ENCODE measurements around the gene ESYT2. TPM values are rescaled to one million over a fixed set of nuclear protein-coding genes. Genes with fewer than 3 reads are reported as not detected.

ESYT2 gene
- polyA plus RNA-seq, 3 donors: 14.0 to 24.1 (median 22.0) TPM

- Histone ChIP-seq H2AFZ (ENCODE audit: insufficient read depth, low read depth, low read length, poor library complexity, severe bottlenecking) (no peak overlapping the region), H4K20me1 (ENCODE audit: insufficient read depth, low read length) (no peaks in the 10 kb centered on the region), H3K27me3 (ENCODE audit: control insufficient read depth in 2 of 2, insufficient read depth in 2 of 2, low read length in 2 of 2) (no peaks in the 10 kb centered on the region), H3K36me3 (replicated peaks in 1 of 2; ENCODE audit: control insufficient read depth in 1 of 2, insufficient read depth in 2 of 2, low read length in 2 of 2) (peaks cover 48 to 83% of the 10 kb centered on the region in 2 donors), H3K9ac (ENCODE audit: insufficient read depth, low read length, poor library complexity, severe bottlenecking) (no peak overlapping the region), H3K4me3 (replicated peaks in 1 of 3; ENCODE audit: low read depth in 2 of 3, low read length in 3 of 3) (no peak overlapping the region), H3K4me2 (replicated peaks; ENCODE audit: extremely low read depth, low read length, poor library complexity, severe bottlenecking) (no peak overlapping the region), H3K27ac (ENCODE audit: low read depth in 1 of 2, low read length in 2 of 2) (peak overlapping the region in 1 of 2 donors; percentile 41), H3K4me1 (ENCODE audit: control insufficient read depth in 1 of 2, insufficient read depth in 2 of 2, low read length in 2 of 2) (no peaks in the 10 kb centered on the region), H3K9me3 (replicated peaks in 1 of 2; ENCODE audit: control insufficient read depth in 1 of 2, insufficient read depth in 1 of 2, low read length in 2 of 2) (no peaks in the 10 kb centered on the region), H3K79me2 (ENCODE audit: insufficient read depth, low read length) (no peaks in the 10 kb centered on the region)
- no peak for TF ChIP-seq CTCF (IDR thresholded peaks at IDR 0.05)
- no peaks in the 10 kb centered on the region for H3K27me3 Mint-ChIP-seq (ENCODE audit: low read depth in 3 of 3)
- 93% methylated on average over 2 of the region's 3 CpGs for WGBS (ENCODE audit: insufficient coverage)
- H3K36me3 Mint-ChIP-seq: peaks cover 49 to 79% of the 10 kb centered on the region in 2 donors
- intact Hi-C loops (cut with micrococcal nuclease): no loop called here
- H3K4me1 Mint-ChIP-seq: no peaks in the 10 kb centered on the region
- H3K4me3 Mint-ChIP-seq: no peak overlapping the region
- DNase-seq: no peak
- peak overlapping the region in 1 of 7 donors; percentile 21 for H3K27ac Mint-ChIP-seq
- no peaks in the 10 kb centered on the region for H3K9me3 Mint-ChIP-seq
Observed at GRCh38 chr7:158750702-158751101, 78.6 kb downstream of the ESYT2 start.

- no peak overlapping the region for H3K27ac ChIP-seq (ENCODE audit: low read depth in 1 of 2, low read length in 2 of 2)
- H3K27ac Mint-ChIP-seq: no peak overlapping the region
- H3K27me3 ChIP-seq (ENCODE audit: control insufficient read depth in 2 of 2, insufficient read depth in 2 of 2, low read length in 2 of 2): no peaks in the 10 kb centered on the region
- 99% methylated on average over 8 of the region's 9 CpGs for WGBS (ENCODE audit: insufficient coverage)
- peaks cover 42 to 83% of the 10 kb centered on the region in 2 donors for H3K36me3 ChIP-seq (replicated peaks in 1 of 2; ENCODE audit: control insufficient read depth in 1 of 2, insufficient read depth in 2 of 2, low read length in 2 of 2)
- H3K79me2 ChIP-seq (ENCODE audit: insufficient read depth, low read length): no peaks in the 10 kb centered on the region
- no peak overlapping the region for H3K4me2 ChIP-seq (replicated peaks; ENCODE audit: extremely low read depth, low read length, poor library complexity, severe bottlenecking)
- no peaks in the 10 kb centered on the region for H3K9me3 ChIP-seq (replicated peaks in 1 of 2; ENCODE audit: control insufficient read depth in 1 of 2, insufficient read depth in 1 of 2, low read length in 2 of 2)
- TF ChIP-seq CTCF (IDR thresholded peaks at IDR 0.05): no peak
- DNase-seq: no peak
- no peak overlapping the region for H2AFZ ChIP-seq (ENCODE audit: insufficient read depth, low read depth, low read length, poor library complexity, severe bottlenecking)
- no peaks in the 10 kb centered on the region for H3K27me3 Mint-ChIP-seq (ENCODE audit: low read depth in 3 of 3)
- H3K4me1 Mint-ChIP-seq: no peaks in the 10 kb centered on the region
- H3K4me1 ChIP-seq (ENCODE audit: control insufficient read depth in 1 of 2, insufficient read depth in 2 of 2, low read length in 2 of 2): no peaks in the 10 kb centered on the region
- no peak overlapping the region for H3K9ac ChIP-seq (ENCODE audit: insufficient read depth, low read length, poor library complexity, severe bottlenecking)
- H3K9me3 Mint-ChIP-seq: no peaks in the 10 kb centered on the region
- intact Hi-C loops (cut with micrococcal nuclease): no loop called here
- H4K20me1 ChIP-seq (ENCODE audit: insufficient read depth, low read length): no peaks in the 10 kb centered on the region
- no peak overlapping the region for H3K4me3 ChIP-seq (replicated peaks in 1 of 3; ENCODE audit: low read depth in 2 of 3, low read length in 3 of 3)
- no peak overlapping the region for H3K4me3 Mint-ChIP-seq
- H3K36me3 Mint-ChIP-seq: peaks cover 48 to 80% of the 10 kb centered on the region in 2 donors
Observed at GRCh38 chr7:158749396-158749795, 79.9 kb downstream of the ESYT2 start.

Data from CD14-positive monocyte (primary cell).